Activated CD4-positive, alpha-beta T cell treated with anti-CD3 and anti-CD28 coated beads, Interleukin-10, Interleukin-2, amounts not matched to agents 100 ng/mL and 50 ng/mL, durations not matched to agents 16 hours and 8 hours (primary cell): ENCODE data around the gene NFXL1.
"Not testable (repeated sequence)": the region's sequence is repeated elsewhere in the genome, so short reads cannot be mapped to it uniquely, and the experiment has no call there.

Source experiments
- DNase-seq: peaks from one replicate; pipeline ENCODE4 v3.0.0-alpha.2; 2020

The NFXL1 gene

DNA sequence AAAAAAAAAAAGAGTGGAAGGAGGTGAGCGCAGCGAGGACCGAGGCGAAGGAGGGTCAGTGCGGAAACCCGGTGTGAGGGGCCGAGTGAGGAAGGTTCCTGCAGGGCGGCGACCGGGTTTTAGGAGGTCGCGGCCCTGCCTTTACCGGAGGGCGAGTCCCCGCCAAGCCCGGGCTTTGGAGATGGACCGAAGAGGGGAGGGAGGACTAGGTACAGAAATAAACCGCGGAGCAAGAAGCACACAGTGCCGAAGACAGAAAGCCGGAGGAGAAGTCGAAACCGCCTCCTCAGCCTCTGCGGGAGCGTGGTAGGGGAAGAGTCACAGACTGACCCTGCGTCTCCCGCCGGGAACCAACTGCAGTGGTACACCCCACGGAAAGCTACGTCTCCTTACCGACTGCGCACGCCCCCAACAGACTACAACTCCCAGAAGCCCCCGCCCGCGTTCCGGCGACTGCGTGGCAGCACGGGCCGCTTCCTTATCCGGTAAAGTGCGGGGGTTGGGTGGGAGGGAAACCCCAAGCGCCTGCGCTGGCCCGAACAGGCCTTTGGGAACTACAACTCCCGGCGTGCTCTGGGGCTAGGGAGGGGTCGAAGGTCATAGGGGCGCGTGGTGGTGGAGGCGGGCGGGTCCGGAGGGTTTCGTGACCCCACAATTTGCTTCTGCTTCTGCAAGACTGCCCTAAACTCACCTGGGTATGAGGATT lies at the start of gene NFXL1:
NFXL1 (minus strand) TSS at position 364 of the 706 bp plus-strand sequence. CDS start 380 bp downstream, outside the sequence.
- DNase-seq: peak; percentile 98

DNA sequence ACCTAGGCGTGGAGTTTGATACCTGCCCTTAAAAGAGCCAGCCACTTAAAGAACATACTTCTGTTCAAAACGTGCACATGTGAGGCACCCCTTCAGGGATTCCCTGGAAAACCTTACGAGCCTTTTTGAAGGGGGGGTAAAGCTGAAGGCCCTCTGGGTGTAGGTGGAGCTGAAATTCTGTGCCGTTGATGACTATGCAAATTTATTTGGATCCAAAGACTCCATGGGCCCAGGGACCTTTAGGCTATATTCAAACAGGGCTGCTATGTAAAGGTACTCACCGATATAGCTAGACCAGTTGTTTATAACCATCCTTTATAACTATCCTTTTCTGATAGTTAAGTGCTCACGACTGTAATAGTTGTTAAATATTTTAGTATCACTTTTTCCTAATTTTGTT lies 40.3 kb upstream of the NFXL1 start:
- DNase-seq: no peak

DNA sequence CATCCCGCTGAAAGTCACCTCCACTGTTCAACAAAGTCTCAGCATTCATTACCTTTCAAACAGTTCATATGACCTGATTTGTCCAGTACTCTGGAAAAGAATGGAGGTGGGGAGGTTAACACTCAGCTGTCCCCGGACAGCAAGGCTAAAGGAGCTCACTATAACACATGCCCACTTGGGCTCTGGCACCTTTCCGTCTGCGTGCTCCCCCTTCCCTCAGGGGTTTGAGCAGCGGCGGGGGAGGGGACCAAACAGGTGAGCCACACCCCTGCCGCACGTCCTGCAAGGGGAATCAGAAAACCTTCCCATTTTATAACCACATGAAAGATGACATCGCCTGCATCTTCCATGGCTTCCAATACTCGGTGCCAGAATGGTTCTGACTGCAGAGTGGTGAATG lies 39.9 kb upstream of the NFXL1 start:
- no peak for DNase-seq

DNA sequence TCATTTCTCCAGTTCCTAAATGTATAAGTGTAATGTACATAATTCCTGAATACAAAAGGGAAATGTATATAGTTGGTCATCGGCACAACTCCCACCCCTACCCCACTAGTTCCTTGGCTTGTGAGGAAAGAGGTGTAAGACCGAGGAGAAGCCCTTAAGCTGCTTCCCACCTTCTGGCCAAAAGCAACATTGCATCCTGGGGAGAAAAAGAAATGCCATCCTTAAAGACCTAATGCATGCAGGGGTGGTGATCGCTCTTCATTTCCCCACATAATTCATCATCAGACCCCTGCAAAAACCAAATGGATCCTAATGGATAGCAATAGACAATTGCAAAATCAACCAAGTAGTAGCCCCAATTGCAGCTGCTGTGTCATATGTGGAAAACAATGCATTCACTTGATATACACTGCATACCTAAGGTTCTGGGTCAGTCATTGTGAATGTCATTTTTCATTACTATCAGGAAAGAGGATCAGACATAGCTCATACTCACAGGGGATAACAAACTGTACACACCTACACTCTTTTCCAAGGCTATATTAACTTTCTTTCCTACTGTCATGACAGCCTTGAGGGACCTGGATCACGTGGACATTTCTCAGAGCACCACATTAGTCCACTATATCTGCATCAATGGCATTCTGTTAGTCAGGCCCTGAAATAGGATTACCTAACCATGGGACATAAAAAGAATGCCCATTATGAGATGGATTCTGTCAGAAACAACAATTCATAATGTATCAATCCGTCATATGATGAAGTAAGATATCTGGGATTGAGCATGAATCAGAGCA lies 31.7 kb upstream of the NFXL1 start:
- DNase-seq: no peak

DNA sequence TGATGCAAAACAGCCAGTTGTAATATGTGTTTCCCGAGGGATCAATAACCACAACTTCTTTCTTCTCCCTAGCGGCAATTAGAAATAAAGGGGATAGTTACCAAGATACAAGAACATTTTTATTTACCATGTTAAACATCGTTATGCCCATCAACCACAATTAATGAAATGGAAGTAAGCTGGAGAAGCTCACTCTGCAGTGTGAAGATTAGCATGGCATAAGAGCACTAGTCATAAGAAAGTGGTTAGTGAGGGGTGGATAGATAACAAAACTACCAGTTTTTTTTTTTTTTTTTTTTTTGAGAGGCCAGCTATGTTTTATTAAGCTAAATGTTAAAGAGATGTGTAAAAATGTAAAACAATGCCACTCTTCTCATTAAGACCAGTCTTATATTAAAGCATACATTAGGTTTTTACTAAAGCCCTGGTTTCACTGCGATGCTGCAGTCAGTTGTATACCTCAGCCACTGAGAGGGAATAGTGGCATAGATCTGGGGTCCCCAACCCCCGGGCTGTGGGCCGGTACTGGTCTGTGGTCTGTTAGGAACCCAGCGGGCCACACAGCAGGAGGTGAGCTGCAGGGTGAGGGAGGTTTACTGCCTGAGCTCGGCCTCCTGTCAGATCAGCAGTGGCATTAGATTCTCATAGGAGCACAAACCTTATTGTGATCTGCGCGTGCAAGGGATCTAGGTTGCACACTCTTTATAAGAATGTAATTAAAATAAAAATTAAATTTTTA lies 27.9 kb upstream of the NFXL1 start:
- DNase-seq: no peak

DNA sequence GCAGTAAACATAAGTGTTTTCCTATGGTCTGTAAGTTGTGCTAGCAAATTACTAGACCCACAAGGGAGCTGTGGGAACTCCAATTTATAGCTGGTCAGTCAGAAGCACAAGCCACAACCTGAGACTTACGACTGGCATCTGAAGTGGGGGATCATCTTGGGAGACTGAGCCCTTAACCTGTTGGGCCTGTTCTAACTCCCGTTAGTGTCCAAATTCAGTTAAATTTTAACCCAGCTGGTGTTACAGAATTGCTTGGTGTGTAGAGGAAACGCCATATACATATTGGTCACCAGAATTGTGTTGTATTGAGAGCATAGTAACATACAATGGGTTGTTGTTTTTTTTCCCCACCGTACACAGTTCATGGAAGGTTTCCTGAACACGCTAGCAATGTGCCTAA lies 25.1 kb upstream of the NFXL1 start:
- no peak for DNase-seq

DNA sequence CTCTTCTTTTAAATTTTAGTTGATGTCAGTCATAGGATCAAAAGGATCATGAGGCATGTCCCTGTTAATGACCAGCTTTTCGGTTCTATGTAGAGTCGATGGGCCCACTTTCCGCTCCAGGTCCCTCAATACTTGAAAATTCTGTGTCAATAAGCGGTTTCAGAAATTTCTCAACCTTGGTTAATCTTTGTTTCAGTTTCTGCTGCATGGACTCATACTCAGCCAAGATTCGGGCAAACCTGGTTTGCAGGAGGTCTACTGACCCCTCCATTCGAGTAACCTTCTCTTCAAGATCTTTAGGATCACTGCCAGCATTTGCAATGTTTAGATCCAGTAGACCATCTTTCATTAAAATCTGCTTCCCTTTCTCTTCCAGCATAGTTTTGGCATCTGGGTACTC lies 22.0 kb upstream of the NFXL1 start:
- no peak for DNase-seq

DNA sequence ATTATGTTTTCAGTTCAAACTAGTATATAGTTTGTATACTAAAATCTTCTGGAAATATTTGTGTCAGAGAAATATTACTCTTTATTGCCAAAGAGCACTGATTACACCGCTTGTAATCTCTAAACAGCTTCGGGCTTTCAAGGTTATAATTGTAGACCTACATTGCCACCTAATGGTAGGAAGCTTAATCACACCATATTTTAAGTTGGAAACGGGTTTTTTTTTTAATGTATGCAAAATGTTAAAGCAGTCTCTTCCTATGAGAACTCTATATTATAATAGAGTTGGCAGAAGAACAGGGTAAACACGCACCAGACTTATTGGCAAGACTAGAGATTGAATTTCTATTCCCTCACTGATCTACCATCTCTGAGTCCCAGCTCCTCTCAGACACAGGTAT lies 19.5 kb upstream of the NFXL1 start:
- DNase-seq: peak; percentile 38

DNA sequence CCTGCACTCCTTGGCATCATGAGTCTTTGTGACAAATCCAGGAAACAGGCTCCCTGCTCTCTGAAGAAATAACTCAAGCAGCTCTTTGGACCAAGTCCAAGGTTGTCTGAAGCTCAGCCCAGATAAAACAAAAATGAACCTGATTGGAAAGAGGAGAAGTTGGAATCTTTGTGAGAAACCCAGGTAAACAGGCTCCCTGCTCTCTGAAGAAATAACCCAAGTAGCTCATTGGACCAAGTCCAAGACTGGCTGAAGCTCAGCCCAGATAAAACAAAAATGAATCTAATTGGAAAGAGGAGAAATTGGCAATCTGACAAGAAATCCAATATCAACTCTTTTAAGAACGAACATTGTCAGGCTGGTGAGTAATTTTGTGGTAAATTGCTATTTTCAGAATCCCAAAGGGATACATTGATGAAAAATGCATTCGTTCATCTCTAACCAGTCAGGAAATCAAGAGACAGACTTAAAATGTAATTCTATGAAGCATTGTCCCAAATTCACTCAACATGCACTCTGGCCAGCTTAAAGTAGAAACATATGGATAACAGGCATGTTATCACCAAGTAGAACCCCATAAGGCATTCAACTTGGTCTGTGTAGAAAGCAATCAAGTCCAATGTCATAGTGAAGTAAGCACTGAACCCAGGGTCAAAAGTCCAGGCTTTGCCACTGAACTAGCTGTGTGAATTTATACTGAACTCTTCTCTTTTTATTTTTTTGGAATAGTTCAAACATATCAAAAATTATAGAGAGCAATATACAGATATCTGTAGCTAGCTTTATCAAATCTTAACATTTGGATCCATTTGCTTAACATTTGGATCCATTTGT lies 16.8 kb upstream of the NFXL1 start:
- no peak for DNase-seq

- DNase-seq: no peak
Observed at GRCh38 chr4:47929682-47930201, 15.4 kb upstream of the NFXL1 start.

DNA sequence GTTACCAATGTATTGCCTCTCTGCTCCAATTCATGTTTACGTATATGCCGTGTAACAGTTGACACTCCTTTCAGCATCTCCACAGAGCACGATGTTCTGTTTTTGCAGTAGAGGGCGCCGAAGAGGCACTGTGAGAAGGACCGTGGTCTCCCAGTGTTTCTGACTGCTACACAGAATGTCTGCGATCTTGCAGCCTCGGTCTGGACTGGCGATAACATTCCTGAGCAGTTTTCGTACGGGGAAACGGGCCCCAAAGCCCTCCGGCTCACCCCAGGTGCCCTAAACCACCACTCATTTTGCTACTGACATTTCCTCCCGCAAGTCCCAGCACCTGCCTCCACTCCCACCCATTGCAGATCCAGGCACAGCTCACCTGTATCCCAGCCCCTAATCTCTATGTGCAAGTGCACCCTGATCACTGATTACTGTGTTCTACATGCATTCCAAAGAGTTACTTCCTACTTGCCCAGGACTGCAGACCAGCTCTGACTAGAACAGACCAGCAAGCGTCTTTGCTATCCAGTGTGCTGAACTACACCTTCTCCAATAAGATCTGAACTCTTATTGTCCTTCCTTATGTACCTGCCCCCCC lies 12.4 kb upstream of the NFXL1 start:
- DNase-seq: peak; percentile 66

DNA sequence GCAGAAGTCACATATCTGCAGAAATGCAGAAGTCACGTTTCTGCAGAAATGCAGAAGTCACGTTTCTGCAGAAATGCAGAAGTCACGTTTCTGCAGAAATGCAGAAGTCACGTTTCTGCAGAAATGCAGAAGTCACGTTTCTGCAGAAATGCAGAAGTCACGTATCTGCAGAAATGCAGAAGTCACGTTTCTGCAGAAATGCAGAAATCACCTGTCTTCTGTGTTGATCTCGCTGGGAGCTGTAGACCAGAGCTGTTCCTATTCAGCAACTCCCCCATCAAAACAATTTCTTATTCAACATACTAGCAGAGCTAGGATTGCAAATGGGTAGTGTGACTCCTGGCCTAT lies 8.9 kb upstream of the NFXL1 start:
- DNase-seq: not testable (repeated sequence)

GRCh38 chr4:47922436-47923260 lies 8.3 kb upstream of the NFXL1 start:
- DNase-seq: not testable (repeated sequence)

DNA sequence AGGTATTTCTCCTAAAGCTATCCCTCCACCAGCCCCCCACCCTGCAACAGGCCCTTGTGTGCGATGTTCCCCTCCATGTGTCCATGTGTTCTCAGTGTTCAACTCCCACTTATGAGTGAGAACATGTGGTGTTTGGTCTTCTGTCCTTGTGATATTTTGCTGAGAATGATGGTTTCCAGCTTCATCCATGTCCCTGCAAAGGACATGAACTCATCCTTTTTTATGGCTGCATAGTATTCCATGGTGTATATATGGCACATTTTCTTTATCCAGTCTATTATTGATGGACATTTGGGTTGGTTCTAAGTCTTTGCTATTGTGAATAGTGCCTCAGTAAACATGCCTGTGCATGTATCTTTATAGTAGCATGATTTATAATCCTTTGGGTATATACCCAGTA lies 2.8 kb upstream of the NFXL1 start:
- not testable (repeated sequence) for DNase-seq

DNA sequence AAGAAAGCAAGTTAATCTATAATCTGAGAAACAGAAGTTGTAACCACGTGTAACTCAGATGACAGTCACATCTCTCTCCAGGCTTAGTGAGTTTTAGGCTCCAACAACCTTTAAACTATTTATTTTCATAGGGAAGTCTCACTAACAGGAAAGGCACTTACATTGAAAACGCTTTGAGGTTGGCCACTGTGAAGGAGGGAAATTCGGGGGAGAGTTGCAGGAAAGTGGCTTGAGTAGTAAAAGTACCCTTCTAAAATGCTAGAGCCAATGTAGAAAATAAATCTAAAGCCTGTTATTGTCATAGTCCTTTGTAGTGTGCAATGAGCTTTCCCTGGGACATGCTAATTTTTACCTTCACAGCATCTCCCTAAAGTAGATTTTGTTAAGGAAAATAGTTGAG lies 995 bp upstream of the NFXL1 start:
- no peak for DNase-seq

DNA sequence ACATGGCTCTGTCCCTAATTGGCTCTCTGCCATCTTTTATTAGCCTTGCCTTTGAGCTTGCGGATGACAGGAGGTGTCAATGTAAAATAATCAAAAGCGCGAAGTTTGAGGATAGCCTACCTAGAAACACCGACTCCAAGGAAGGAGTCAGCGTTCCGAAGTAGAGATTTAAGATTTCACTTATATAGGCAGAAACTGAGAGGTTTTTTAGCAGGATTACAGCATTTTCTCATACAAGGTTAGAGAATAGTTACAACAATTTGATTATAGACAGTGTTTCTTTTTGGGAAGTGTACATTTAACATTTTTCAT lies 499 bp upstream of the NFXL1 start:
- no peak for DNase-seq

GRCh38 chr4:47913861-47914219 lies 543 bp downstream of the NFXL1 start:
- peak; percentile 39 for DNase-seq

GRCh38 chr4:47913330-47913729 lies 1.1 kb downstream of the NFXL1 start:
- no peak for DNase-seq

DNA sequence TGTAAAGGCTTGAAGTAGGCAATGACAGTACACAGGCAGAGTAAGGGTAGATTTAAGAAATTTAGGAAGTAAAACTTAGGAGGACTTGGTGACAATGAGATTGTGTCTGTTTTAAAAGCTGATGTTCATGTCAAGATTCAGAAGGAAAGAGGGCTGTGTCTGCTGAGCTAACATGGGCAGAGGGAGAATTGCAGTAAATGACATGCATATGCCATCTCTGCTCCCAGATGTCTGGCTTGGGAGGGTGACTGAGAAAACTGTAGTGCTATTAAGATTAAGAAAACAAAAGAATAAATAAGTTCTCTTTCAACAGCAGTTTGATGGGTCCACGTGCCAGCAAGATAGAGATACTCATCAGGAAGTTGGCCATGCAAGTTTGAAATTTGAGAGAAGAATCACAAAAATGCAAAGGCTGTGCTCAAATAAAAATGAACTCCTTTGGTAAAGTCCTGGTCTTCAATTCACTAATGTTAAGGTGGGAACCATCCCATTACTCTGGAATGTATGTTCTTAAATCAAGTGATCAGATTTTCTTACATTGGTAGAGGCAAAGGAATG lies 7.2 kb downstream of the NFXL1 start:
- no peak for DNase-seq

DNA sequence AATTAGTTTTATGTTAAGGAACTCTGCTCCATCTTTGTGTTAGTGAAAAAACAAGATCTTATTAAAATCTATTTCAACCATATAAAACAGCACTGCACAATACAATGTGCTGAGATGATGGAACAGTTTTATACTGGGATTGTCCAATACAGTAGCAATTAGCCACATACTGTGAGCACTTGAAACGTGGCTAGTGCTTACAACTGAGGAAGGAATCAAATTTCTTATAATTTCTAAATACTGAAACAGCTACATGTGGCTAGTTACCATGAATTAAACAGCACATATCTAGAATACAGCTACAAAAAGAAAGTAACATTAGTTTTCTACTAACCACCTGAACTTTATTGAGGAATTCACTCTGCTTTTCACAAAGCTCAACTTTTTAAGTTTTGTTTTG lies 14.7 kb downstream of the NFXL1 start:
- DNase-seq: no peak

DNA sequence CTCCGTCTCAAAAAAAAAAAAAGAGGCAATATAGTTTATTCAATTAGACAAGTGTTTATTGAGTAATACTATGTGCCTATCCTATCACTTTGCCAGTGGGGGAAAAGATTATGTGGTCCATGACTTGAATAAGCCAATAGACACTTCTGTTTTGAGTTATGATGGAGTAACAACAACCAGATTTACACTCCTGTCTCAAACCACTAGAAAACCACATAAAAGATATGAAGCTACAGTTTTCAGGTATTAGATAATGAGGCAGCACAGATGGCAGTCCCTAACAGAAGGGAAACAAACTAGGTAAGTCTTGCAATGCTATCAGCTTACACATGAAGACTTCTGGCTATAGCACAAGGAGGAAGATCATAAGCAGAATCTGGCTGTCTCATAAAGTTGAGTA lies 22.5 kb downstream of the NFXL1 start:
- peak; percentile 55 for DNase-seq
